ENCODE data around the gene RNF115.
A peak's percentile ranks its signal among the peaks of the same experiment; 100 is the strongest.

The RNF115 gene

DNA sequence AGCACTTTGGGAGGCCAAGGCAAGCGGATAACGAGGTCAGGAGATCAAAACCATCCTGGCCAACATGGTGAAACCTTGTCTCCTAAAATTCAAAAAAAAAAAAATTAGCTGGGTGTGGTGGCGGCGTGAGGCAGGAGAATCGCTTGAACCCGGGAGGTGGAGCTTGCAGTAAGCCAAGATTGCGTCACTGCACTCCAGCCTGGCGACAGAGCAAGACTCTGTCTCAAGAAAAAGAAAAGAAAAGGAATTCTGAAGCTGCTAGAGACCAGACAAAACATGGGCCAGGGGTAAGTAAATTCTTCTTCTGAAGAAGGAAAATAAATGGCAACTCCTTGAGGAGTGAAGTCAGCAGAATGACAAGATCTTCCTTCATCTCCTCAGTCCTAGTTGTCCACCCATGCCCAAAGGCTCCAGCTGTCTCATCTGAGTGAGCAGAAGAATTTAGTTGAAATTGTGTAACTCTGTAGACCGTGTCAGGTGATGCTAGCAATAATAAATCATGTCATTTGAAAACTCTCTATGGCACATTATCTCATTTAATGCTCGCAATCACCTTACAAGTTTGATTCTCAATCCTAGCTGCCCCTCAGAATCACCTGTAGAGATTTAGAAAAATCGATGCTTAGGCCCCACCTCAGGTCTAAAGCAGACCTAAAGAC, 131.0 kb downstream of the RNF115 start:
- no peak for DNase-seq

DNA sequence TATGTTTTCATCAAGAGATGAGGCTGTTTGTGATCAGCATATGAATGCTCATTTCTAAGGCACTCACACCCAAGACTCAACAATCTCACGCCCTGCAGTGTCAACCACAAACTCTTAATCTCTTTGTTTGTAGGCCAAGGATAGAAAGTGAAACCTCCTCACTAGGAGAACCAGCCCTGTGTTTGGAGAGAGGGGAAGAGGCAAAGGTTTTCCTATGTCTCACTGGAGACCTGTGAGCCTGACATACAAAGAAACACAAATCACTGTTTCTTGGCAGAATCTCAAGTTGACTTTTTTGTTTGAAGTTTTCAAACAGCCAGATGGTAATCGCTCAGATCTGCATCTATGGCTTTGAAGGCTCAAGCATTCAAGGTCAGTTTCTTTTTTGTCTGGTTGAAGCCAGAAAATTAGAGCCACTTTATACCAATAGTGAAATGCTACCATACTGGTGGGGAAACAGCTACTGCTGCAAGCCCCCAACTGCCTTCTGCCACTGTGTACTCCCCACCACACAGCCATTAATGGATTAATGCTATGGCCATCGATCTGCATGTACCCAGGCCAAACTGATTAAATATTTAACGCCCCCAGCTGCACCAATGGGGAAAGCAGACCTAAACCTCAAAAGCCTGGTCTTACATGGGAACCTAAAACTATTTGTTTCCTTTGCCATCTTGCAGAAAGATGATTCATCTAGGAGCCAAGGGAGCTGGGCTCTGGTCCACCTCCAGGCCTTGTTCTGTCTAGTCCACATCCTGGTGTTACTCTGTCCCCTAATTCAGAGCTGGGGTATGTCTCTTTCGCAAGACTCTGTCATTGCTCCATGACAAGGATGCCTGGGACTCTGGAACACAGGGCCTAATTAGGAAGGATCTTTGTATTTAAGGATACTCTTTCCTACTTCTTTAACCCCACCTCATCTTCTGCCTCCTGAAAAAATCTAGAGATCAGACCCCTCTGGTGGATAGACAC, 133.0 kb downstream of the RNF115 start:
- peak in 1 of 2 donors; percentile 58 for DNase-seq

- DNase-seq = no peak
Observed at GRCh38 chr1:145689922-145690321, 134.0 kb downstream of the RNF115 start.

- no peak for DNase-seq
Observed at GRCh38 chr1:145688924-145689323, 135.0 kb downstream of the RNF115 start.
